ENCODE results near the gene GRIK4.

GRIK4 gene

DNA sequence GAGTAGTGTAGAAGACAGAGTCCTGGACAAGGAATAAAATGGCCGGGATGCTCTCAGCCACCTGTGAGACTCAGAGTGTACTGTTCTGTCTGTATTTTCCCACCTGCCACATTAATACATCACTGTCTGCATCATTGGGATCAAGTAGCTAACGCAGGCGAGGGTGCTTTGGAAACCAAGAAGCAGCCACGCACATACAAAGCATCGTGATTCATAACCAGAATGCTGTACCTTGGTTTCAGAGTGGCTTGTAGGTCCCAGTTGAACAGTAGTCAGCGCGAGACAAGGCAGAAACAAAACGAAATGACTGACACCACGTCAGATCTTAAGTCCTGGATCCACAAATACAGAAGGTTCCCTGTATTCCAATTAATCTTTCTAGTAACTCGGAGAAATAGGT is 198.3 kb downstream of the GRIK4 start:
- no peaks in the 10 kb centered on the region for H3F3A ChIP-seq (ENCODE audit: low read depth)
- no peak overlapping the region for H3K4me2 ChIP-seq (ENCODE audit: low read depth, low read length, poor library complexity, severe bottlenecking)
- H3K9ac ChIP-seq (ENCODE audit: low read depth, low read length, poor library complexity, severe bottlenecking): no peak overlapping the region
- H3K79me2 ChIP-seq (ENCODE audit: insufficient read depth, low read length): no peaks in the 10 kb centered on the region
- peaks cover 3% of the 10 kb centered on the region for H3K4me1 ChIP-seq (ENCODE audit: insufficient read depth, low read length, poor library complexity, severe bottlenecking)
- no peaks in the 10 kb centered on the region for H3K36me3 ChIP-seq (ENCODE audit: insufficient read depth, low read length)
- no peak overlapping the region for H3K4me3 ChIP-seq (ENCODE audit: low read length, poor library complexity, severe bottlenecking)
- H3K9me3 ChIP-seq (ENCODE audit: insufficient read depth, low read depth, low read length): no peaks in the 10 kb centered on the region
- TF ChIP-seq EZH2phosphoT487 (IDR thresholded peaks at IDR 0.05; ENCODE audit: borderline replicate concordance): no peak
- TF ChIP-seq, protein P1, sequence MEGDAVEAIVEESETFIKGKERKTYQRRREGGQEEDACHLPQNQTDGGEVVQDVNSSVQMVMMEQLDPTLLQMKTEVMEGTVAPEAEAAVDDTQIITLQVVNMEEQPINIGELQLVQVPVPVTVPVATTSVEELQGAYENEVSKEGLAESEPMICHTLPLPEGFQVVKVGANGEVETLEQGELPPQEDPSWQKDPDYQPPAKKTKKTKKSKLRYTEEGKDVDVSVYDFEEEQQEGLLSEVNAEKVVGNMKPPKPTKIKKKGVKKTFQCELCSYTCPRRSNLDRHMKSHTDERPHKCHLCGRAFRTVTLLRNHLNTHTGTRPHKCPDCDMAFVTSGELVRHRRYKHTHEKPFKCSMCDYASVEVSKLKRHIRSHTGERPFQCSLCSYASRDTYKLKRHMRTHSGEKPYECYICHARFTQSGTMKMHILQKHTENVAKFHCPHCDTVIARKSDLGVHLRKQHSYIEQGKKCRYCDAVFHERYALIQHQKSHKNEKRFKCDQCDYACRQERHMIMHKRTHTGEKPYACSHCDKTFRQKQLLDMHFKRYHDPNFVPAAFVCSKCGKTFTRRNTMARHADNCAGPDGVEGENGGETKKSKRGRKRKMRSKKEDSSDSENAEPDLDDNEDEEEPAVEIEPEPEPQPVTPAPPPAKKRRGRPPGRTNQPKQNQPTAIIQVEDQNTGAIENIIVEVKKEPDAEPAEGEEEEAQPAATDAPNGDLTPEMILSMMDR (conservative IDR thresholded peaks at IDR 0.05; ENCODE audit: low read length): no peak
- no peak overlapping the region for H2AFZ ChIP-seq (ENCODE audit: low read length)
- H3K27me3 ChIP-seq (ENCODE audit: insufficient read depth, low read length, poor library complexity, severe bottlenecking): no peaks in the 10 kb centered on the region
- H3K9me2 ChIP-seq (replicated peaks; ENCODE audit: low read depth, low read length): no peaks in the 10 kb centered on the region
- no peaks in the 10 kb centered on the region for H4K20me1 ChIP-seq (ENCODE audit: insufficient read depth, low read length, poor library complexity, severe bottlenecking)

DNA sequence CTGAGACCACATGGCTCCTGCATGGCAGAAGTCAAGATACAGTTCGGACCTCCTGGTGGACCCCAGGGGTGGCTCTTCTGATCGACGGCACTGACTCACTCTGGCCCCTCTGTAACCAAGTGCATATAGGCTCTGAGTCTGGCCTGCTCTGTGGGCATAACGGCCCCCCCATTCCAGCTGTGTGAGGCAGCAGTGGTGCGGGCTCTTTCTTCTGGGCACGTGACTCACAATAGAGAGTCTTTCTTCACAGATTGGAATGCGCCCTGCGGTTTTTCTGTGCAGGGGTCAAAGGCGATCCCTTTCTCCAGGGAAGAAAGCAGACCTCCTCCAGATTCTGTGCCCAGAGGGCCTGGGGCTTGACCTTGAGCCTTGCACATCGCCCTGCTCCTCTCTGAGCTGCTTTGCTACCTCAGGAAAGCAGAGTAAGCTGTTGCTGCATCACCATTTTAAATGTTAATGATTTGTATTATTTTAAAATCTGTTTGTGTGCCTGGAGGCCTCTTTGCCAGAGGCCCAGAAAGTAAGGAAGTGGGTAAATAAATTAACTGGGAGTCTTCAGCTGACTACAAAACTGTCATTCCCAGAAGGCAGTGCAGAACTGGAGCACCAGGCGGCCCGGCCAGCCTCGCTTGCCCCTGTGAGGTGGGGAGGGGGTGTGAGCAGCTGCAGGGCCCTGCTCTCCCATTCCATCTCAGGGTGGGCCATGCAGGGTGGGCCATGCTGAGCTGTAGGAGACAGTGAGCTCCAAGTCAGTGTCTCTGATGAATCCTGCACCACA is 199.0 kb downstream of the GRIK4 start:
- Histone ChIP-seq H2AFZ (ENCODE audit: low read length) (no peak overlapping the region), H3F3A (ENCODE audit: low read depth) (no peaks in the 10 kb centered on the region), H3K36me3 (ENCODE audit: insufficient read depth, low read length) (no peaks in the 10 kb centered on the region), H3K4me2 (ENCODE audit: low read depth, low read length, poor library complexity, severe bottlenecking) (no peak overlapping the region), H3K4me1 (ENCODE audit: insufficient read depth, low read length, poor library complexity, severe bottlenecking) (peaks cover 7% of the 10 kb centered on the region), H3K9me3 (ENCODE audit: insufficient read depth, low read depth, low read length) (no peaks in the 10 kb centered on the region), H3K9me2 (replicated peaks; ENCODE audit: low read depth, low read length) (no peaks in the 10 kb centered on the region), H3K9ac (ENCODE audit: low read depth, low read length, poor library complexity, severe bottlenecking) (no peak overlapping the region), H3K27me3 (ENCODE audit: insufficient read depth, low read length, poor library complexity, severe bottlenecking) (no peaks in the 10 kb centered on the region), H4K20me1 (ENCODE audit: insufficient read depth, low read length, poor library complexity, severe bottlenecking) (no peaks in the 10 kb centered on the region), H3K4me3 (ENCODE audit: low read length, poor library complexity, severe bottlenecking) (no peak overlapping the region), H3K79me2 (ENCODE audit: insufficient read depth, low read length) (no peaks in the 10 kb centered on the region)
- TF ChIP-seq EZH2phosphoT487 (IDR thresholded peaks at IDR 0.05; ENCODE audit: borderline replicate concordance): no peak
- TF ChIP-seq, protein P1 (conservative IDR thresholded peaks at IDR 0.05; ENCODE audit: low read length): no peak

DNA sequence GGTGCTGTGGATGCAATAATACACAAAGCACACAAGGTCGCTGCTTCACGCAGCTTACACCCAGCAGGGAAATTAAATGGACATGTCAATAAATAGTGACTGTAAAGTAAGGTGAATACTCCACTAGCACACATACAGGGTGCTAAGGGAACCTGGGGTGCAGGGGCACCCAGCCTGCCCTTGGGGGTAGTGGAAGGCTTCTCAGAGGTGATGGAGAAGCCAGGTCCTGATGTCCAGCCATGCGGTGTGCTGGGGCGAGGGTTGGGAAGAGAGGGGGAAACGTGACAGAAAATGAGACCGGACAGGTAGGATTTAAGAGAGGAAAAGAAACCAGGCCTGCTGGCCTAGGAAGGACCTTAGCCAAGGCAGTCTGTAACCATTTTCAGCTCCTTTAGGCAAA is 200.5 kb downstream of the GRIK4 start:
- no peak for TF ChIP-seq EZH2phosphoT487 (IDR thresholded peaks at IDR 0.05; ENCODE audit: borderline replicate concordance)
- TF ChIP-seq, protein P1 (conservative IDR thresholded peaks at IDR 0.05; ENCODE audit: low read length): no peak
- peaks cover 7% of the 10 kb centered on the region for H3K4me1 ChIP-seq (ENCODE audit: insufficient read depth, low read length, poor library complexity, severe bottlenecking)
- no peak overlapping the region for H2AFZ ChIP-seq (ENCODE audit: low read length)
- no peaks in the 10 kb centered on the region for H3F3A ChIP-seq (ENCODE audit: low read depth)
- no peaks in the 10 kb centered on the region for H4K20me1 ChIP-seq (ENCODE audit: insufficient read depth, low read length, poor library complexity, severe bottlenecking)
- no peak overlapping the region for H3K4me2 ChIP-seq (ENCODE audit: low read depth, low read length, poor library complexity, severe bottlenecking)
- no peaks in the 10 kb centered on the region for H3K27me3 ChIP-seq (ENCODE audit: insufficient read depth, low read length, poor library complexity, severe bottlenecking)
- no peaks in the 10 kb centered on the region for H3K9me2 ChIP-seq (replicated peaks; ENCODE audit: low read depth, low read length)
- no peak overlapping the region for H3K4me3 ChIP-seq (ENCODE audit: low read length, poor library complexity, severe bottlenecking)
- H3K79me2 ChIP-seq (ENCODE audit: insufficient read depth, low read length): no peaks in the 10 kb centered on the region
- H3K9me3 ChIP-seq (ENCODE audit: insufficient read depth, low read depth, low read length): no peaks in the 10 kb centered on the region
- H3K36me3 ChIP-seq (ENCODE audit: insufficient read depth, low read length): no peaks in the 10 kb centered on the region
- H3K9ac ChIP-seq (ENCODE audit: low read depth, low read length, poor library complexity, severe bottlenecking): no peak overlapping the region
